Liver (tissue), 9 donors: ENCODE measurements around the gene RPS6KB1. TPM values are rescaled to one million over a fixed set of nuclear protein-coding genes. Genes with fewer than 3 reads are reported as not detected.

ENCODE experiments used
- DNase-seq: peaks from one replicate; pipeline ENCODE4 v3.0.0-alpha.2; 2017; ENCODE audit warnings: low spot score
- H3K27ac ChIP-seq, 2 donors: one replicate each; pipeline ENCODE4 v1.7.0; 2013; ENCODE audit warnings: inconsistent platforms in 2 of 2, low read length in 2 of 2, control low read depth in 1 of 2, low read depth in 1 of 2, mild to moderate bottlenecking in 1 of 2
- H3K27me3 ChIP-seq, 4 donors: one replicate each; pipeline versions ENCODE4 v1.6.1 to v1.7.0; 2013; ENCODE audit warnings: low read length in 3 of 4, inconsistent platforms in 1 of 4, mild to moderate bottlenecking in 1 of 4, moderate library complexity in 1 of 4; ENCODE audit not compliant: control insufficient read depth in 4 of 4, insufficient read depth in 4 of 4
- H3K36me3 ChIP-seq, 4 donors: one replicate each; pipeline versions ENCODE4 v1.6.1 to v1.7.0; 2013; ENCODE audit warnings: low read length in 3 of 4, mild to moderate bottlenecking in 3 of 4, low read depth in 1 of 4, moderate library complexity in 1 of 4; ENCODE audit not compliant: control insufficient read depth in 4 of 4, insufficient read depth in 3 of 4
- H3K4me1 ChIP-seq, 4 donors: one replicate each; pipeline versions ENCODE4 v1.6.1 to v1.7.0; 2013; ENCODE audit warnings: low read length in 3 of 4, mild to moderate bottlenecking in 3 of 4, moderate library complexity in 1 of 4; ENCODE audit not compliant: control insufficient read depth in 4 of 4, insufficient read depth in 4 of 4
- H3K4me3 ChIP-seq, 3 donors: one replicate each; pipeline versions ENCODE4 v1.6.1 to v1.7.0; 2013; ENCODE audit warnings: low read length in 3 of 3, control low read depth in 1 of 3, low read depth in 1 of 3, mild to moderate bottlenecking in 1 of 3
- H3K9ac ChIP-seq, 2 donors: one replicate each; pipeline ENCODE4 v1.7.0; 2013; ENCODE audit warnings: low read length in 2 of 2, mild to moderate bottlenecking in 2 of 2, moderate library complexity in 2 of 2, control low read depth in 1 of 2, low read depth in 1 of 2
- H3K9me3 ChIP-seq, 4 donors: one replicate each; pipeline versions ENCODE4 v1.6.1 to v1.7.0; 2013; ENCODE audit warnings: low read length in 3 of 4; ENCODE audit not compliant: control insufficient read depth in 4 of 4
- EGR1 ChIP-seq, 2 donors: IDR thresholded peaks; 2 replicates each; pipeline ENCODE4 v1.6.1; 2016 to 2018; ENCODE audit warnings: antibody characterized with exemption in 2 of 2, low read depth in 2 of 2
- FOXA2 ChIP-seq: IDR thresholded peaks from 2 replicates; pipeline ENCODE4 v1.6.1; 2016; ENCODE audit warnings: antibody characterized with exemption
- GABPA ChIP-seq, 2 donors: IDR thresholded peaks in 1 of 2; conservative IDR thresholded peaks in 1 of 2; 2 replicates each; pipeline ENCODE4 v1.6.1; 2016; ENCODE audit warnings: antibody characterized with exemption in 2 of 2, mild to moderate bottlenecking in 1 of 2, moderate library complexity in 1 of 2
- HNF4G ChIP-seq: IDR thresholded peaks from 2 replicates; pipeline ENCODE4 v1.6.1; 2016; ENCODE audit warnings: antibody characterized with exemption
- JUND ChIP-seq, 2 donors: IDR thresholded peaks; 2 replicates each; pipeline ENCODE4 v1.6.1; 2016; ENCODE audit warnings: antibody characterized with exemption in 2 of 2
- NR2F2 ChIP-seq: IDR thresholded peaks from 2 replicates; pipeline ENCODE4 v1.6.1; 2016; ENCODE audit warnings: antibody characterized with exemption
- RAD21 ChIP-seq, 2 donors: IDR thresholded peaks; 2 replicates each; pipeline ENCODE4 v1.6.1; 2016; ENCODE audit warnings: antibody characterized with exemption in 2 of 2, mild to moderate bottlenecking in 2 of 2
- RXRA ChIP-seq, 2 donors: IDR thresholded peaks; 2 replicates each; pipeline ENCODE4 v1.6.1; 2017 to 2018; ENCODE audit warnings: antibody characterized with exemption in 2 of 2, mild to moderate bottlenecking in 1 of 2
- SP1 ChIP-seq: IDR thresholded peaks from 2 replicates; pipeline ENCODE4 v1.6.1; 2018; ENCODE audit warnings: antibody characterized with exemption, mild to moderate bottlenecking
- TAF1 ChIP-seq: conservative IDR thresholded peaks from 2 replicates; pipeline ENCODE4 v1.6.1; 2016; ENCODE audit warnings: antibody characterized with exemption, mild to moderate bottlenecking
- WGBS: extraction: QIAGEN DNeasy Blood & Tissue Kit; methylation state at CpG from one replicate; pipeline ENCODE4 v1.1.7; 2013; 5-methylcytosine and 5-hydroxymethylcytosine counted together
- polyA plus RNA-seq, 2 donors: library from polyadenylated mRNA; stranded (reverse) in 1 of 2; unstranded in 1 of 2; fragments of 200-250 nt in 1 of 2; fragments of >200 nt in 1 of 2; fragmentation: Nextera tagmentation in 1 of 2; extraction: Ambion mirVana in 1 of 2; gene quantifications; one replicate each; pipeline versions ENCODE4 v1.2.1 to v1.2.3, GENCODE V29; 2013 to 2015
- total RNA-seq, 2 donors: library from RNA; depleted of rRNA; stranded (reverse); fragments of >200 nt; gene quantifications; one replicate each; pipeline ENCODE4 v1.2.3, GENCODE V29; 2014
- TF ChIP-seq, protein P1 (sequence below): IDR thresholded peaks from 2 replicates; pipeline ENCODE4 v1.6.1; 2016; ENCODE audit warnings: antibody characterized with exemption
- TF ChIP-seq, protein P2 (sequence below): IDR thresholded peaks from 2 replicates; pipeline ENCODE4 v1.6.1; 2016; ENCODE audit warnings: antibody characterized with exemption
- TF ChIP-seq, protein P3 (sequence below): IDR thresholded peaks from 2 replicates; pipeline ENCODE4 v1.6.1; 2016; ENCODE audit warnings: antibody characterized with exemption, mild to moderate bottlenecking
- donor health status: healthy.
- donor health status: healthy.
- donor health status: healthy.
- donor health status: healthy.
- donor health status: healthy.

The RPS6KB1 gene
- total and polyA plus RNA-seq, 4 donors = 5.6 to 22.1 (median 15.3) TPM

DNA sequence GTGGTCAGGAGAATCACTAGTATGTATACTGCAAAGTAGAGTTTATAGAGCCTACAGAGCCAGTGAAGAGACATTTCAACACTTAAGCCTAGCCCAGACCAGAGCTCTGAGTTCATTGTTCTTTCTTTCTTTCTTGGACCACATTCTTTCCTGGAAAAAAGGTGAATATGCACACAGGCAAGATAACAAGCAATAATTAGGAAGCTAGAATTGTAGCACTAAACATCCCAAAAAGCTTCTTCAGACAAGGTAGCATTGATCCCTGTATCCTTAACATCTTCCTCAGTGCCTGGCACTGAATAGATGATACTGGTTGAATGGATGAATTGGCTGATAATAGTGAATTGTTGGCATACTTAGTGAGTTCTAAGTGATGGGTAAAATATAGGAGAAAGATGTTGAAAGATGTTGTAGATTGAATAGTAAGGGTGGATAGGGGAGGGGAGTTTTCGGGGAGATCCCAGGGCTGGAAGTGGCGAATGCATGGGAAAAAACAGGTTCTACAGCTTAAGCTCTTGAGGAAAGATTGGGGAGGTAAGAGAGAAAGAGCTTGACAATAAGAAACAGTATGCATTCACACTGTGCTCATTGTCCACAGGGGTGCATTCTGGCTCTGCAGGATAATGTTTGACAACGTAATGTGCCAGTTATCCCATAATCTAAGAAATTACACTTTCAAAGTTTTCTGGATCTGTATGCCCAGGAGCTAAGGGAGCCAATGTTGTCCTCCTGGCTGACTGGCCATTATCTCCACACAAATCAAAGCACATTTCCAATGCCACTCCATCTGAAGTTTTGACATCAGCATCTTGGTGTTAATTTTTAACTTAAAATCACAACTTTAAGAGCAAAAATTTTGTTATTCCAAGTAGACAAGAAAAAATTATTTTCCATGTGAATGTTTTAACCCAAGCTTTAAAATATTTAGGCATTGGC lies 35.8 kb upstream of the RPS6KB1 start:
- Histone ChIP-seq H3K36me3 (peaks cover 0 to 5% (median 2%) of the 10 kb centered on the region in 4 donors), H3K9me3 (no peaks in the 10 kb centered on the region), H3K27ac (no peak overlapping the region), H3K9ac (no peak overlapping the region), H3K27me3 (no peaks in the 10 kb centered on the region), H3K4me3 (no peak overlapping the region), H3K4me1 (no peaks in the 10 kb centered on the region)
- TF ChIP-seq HNF4G = no peak
- TF ChIP-seq EGR1 (IDR thresholded peaks at IDR 0.05; ENCODE audit: low read depth in 2 of 2) = no peak
- TF ChIP-seq, protein P1, sequence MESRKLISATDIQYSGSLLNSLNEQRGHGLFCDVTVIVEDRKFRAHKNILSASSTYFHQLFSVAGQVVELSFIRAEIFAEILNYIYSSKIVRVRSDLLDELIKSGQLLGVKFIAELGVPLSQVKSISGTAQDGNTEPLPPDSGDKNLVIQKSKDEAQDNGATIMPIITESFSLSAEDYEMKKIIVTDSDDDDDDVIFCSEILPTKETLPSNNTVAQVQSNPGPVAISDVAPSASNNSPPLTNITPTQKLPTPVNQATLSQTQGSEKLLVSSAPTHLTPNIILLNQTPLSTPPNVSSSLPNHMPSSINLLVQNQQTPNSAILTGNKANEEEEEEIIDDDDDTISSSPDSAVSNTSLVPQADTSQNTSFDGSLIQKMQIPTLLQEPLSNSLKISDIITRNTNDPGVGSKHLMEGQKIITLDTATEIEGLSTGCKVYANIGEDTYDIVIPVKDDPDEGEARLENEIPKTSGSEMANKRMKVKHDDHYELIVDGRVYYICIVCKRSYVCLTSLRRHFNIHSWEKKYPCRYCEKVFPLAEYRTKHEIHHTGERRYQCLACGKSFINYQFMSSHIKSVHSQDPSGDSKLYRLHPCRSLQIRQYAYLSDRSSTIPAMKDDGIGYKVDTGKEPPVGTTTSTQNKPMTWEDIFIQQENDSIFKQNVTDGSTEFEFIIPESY = no peak
- no peak for TF ChIP-seq NR2F2
- TF ChIP-seq, protein P2, sequence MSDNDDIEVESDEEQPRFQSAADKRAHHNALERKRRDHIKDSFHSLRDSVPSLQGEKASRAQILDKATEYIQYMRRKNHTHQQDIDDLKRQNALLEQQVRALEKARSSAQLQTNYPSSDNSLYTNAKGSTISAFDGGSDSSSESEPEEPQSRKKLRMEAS = no peak
- TF ChIP-seq SP1 = no peak
- TF ChIP-seq, protein P3, sequence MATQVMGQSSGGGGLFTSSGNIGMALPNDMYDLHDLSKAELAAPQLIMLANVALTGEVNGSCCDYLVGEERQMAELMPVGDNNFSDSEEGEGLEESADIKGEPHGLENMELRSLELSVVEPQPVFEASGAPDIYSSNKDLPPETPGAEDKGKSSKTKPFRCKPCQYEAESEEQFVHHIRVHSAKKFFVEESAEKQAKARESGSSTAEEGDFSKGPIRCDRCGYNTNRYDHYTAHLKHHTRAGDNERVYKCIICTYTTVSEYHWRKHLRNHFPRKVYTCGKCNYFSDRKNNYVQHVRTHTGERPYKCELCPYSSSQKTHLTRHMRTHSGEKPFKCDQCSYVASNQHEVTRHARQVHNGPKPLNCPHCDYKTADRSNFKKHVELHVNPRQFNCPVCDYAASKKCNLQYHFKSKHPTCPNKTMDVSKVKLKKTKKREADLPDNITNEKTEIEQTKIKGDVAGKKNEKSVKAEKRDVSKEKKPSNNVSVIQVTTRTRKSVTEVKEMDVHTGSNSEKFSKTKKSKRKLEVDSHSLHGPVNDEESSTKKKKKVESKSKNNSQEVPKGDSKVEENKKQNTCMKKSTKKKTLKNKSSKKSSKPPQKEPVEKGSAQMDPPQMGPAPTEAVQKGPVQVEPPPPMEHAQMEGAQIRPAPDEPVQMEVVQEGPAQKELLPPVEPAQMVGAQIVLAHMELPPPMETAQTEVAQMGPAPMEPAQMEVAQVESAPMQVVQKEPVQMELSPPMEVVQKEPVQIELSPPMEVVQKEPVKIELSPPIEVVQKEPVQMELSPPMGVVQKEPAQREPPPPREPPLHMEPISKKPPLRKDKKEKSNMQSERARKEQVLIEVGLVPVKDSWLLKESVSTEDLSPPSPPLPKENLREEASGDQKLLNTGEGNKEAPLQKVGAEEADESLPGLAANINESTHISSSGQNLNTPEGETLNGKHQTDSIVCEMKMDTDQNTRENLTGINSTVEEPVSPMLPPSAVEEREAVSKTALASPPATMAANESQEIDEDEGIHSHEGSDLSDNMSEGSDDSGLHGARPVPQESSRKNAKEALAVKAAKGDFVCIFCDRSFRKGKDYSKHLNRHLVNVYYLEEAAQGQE = no peak
- no peak for TF ChIP-seq RXRA (IDR thresholded peaks at IDR 0.05)
- no peak for TF ChIP-seq GABPA (IDR thresholded peaks at IDR 0.05 in 1 of 2, conservative IDR thresholded peaks at IDR 0.05 in 1 of 2)
- no peak for DNase-seq
- WGBS = 91% methylated on average over 3 of the region's 3 CpGs

DNA sequence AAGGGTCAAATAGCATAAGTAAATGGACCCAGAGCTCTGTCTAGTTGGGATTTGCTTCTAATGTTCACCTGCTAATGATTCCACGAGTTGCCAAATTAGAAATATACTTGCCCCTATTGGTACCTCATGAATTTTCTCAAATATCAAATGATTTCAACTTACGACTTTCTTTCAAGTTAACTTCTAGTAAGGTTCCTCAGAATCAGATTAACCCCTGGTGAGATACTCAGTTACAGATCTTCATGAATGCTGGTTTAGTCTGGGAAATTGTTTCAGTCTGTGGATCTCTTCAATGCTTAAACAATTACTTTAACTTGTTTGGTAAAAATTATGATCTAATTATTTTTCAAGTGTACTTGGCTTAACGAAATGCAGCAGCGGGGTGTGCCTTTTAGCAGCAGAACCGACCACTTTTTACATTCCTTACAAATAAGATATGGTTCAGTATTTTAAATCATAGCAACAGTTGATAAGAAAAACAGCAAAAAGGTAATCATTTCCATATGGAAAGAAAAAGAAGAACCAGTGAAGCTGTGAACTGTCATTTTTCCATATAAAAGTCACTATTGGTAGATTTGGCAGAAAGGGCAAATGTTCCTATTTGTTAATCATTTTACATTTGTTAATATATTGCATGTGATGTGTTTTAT lies 34.6 kb upstream of the RPS6KB1 start:
- DNase-seq = no peak
- 94% methylated on average over 5 of the region's 5 CpGs for whole genome bisulfite sequencing
- no peak overlapping the region for H3K9ac ChIP-seq
- H3K27me3 ChIP-seq = no peaks in the 10 kb centered on the region
- H3K27ac ChIP-seq = no peak overlapping the region
- no peak overlapping the region for H3K4me3 ChIP-seq
- TF ChIP-seq HNF4G = no peak
- no peak for TF ChIP-seq JUND (IDR thresholded peaks at IDR 0.05)
- TF ChIP-seq, protein P1 = no peak
- no peak for TF ChIP-seq FOXA2
- TF ChIP-seq SP1 = no peak
- no peak for TF ChIP-seq TAF1
- TF ChIP-seq RAD21 (IDR thresholded peaks at IDR 0.05) = no peak
- no peak for TF ChIP-seq EGR1 (IDR thresholded peaks at IDR 0.05; ENCODE audit: low read depth in 2 of 2)
- H3K9me3 ChIP-seq = no peaks in the 10 kb centered on the region
- H3K36me3 ChIP-seq = peaks cover 0 to 9% (median 5%) of the 10 kb centered on the region in 4 donors
- H3K4me1 ChIP-seq = no peaks in the 10 kb centered on the region
